K562 (cell line): ENCODE data around the gene MRRF. TPM values are rescaled to one million over a fixed set of nuclear protein-coding genes. Genes with fewer than 3 reads are reported as not detected.

Experiments
- ATF7 ChIP-seq: fragments of 450-650 bp; IDR thresholded peaks from 2 replicates; pipeline ENCODE4 v1.7.1; 2014; ENCODE audit warnings: mild to moderate bottlenecking, moderate library complexity
- CHD1 ChIP-seq: fragments of 200-600 bp; sonication (generic); IDR thresholded peaks from one replicate; pipeline ENCODE4 v1.6.1; 2012; ENCODE audit warnings: mild to moderate bottlenecking, moderate library complexity, low read length, inconsistent platforms
- CSDE1 ChIP-seq, 2 experiments: fragments of 450-650 bp; IDR thresholded peaks; 2 replicates each; pipeline ENCODE4 v1.6.1; 2016; ENCODE audit warnings: mild to moderate bottlenecking in 1 of 2
- HDAC8 ChIP-seq: fragments of 450-650 bp; IDR thresholded peaks from 2 replicates; pipeline ENCODE4 v1.6.1; 2016; ENCODE audit warnings: mild to moderate bottlenecking, missing genetic modification characterization, moderate library complexity, missing compliant biosample characterization
- MYNN ChIP-seq, 2 experiments: sonication (generic); formaldehyde crosslinking in 1 of 2; IDR thresholded peaks; 2 replicates each; pipeline versions ENCODE4 v1.5.0 to v1.6.1; 2016 to 2020; ENCODE audit warnings: antibody characterized with exemption in 1 of 2, missing genetic modification reagents in 1 of 2
- NFRKB ChIP-seq: fragments of 450-650 bp; IDR thresholded peaks from 2 replicates; pipeline ENCODE4 v1.6.1; 2016; ENCODE audit warnings: low read depth
- POLR2G ChIP-seq: fragments of 200-400 bp; formaldehyde crosslinking; IDR thresholded peaks from 2 replicates; pipeline ENCODE4 v1.6.1; 2017; ENCODE audit warnings: low read depth, mild to moderate bottlenecking, antibody characterized with exemption, low read length, moderate library complexity
- RERE ChIP-seq: sonication (generic); formaldehyde crosslinking; IDR thresholded peaks from 2 replicates; pipeline ENCODE4 v1.8.0; 2023; ENCODE audit warnings: missing genetic modification reagents, mild to moderate bottlenecking, borderline replicate concordance
- RFX1 ChIP-seq: fragments of 450-650 bp; IDR thresholded peaks from 2 replicates; pipeline ENCODE4 v1.6.1; 2016; ENCODE audit warnings: mild to moderate bottlenecking, moderate library complexity
- SNIP1 ChIP-seq: fragments of 450-650 bp; IDR thresholded peaks from 2 replicates; pipeline ENCODE4 v1.7.1; 2017; ENCODE audit warnings: low read depth, mild to moderate bottlenecking
- ZBED1 ChIP-seq: IDR thresholded peaks from 2 replicates; pipeline ENCODE4 v1.6.1; 2014
- ZBTB34 ChIP-seq: fragments of 250-450 bp; sonication (Bioruptor Pico); IDR thresholded peaks from 2 replicates; pipeline ENCODE4 v1.8.0; 2021; ENCODE audit warnings: mild to moderate bottlenecking, moderate library complexity
- ZBTB7A ChIP-seq: IDR thresholded peaks from 2 replicates; pipeline ENCODE4 v1.6.1; 2011; ENCODE audit warnings: low read depth, mild to moderate bottlenecking, low read length, moderate library complexity, borderline replicate concordance; ENCODE audit not compliant: control insufficient read depth
- ZNF511 ChIP-seq: sonication (generic); formaldehyde crosslinking; IDR thresholded peaks from 2 replicates; pipeline ENCODE4 v1.8.0; 2022; ENCODE audit warnings: mild to moderate bottlenecking, missing genetic modification reagents
- ZNF75A ChIP-seq: fragments of 450-650 bp; formaldehyde crosslinking; IDR thresholded peaks from 2 replicates; pipeline ENCODE4 v1.4.0; 2020; ENCODE audit warnings: mild to moderate bottlenecking
- ZNF830 ChIP-seq: fragments of 250-450 bp; sonication (Bioruptor Pico); IDR thresholded peaks from 2 replicates; pipeline ENCODE4 v1.5.0; 2021; ENCODE audit warnings: mild to moderate bottlenecking
- polyA plus RNA-seq, 8 experiments: library from polyadenylated mRNA; depleted of rRNA in 4 of 8; stranded (reverse) in 5 of 8; unstranded in 3 of 8; fragments of >200 nt; fragmentation: Nextera tagmentation in 2 of 8; fragmentation: Illumina TruSeq in 1 of 8; extraction: Ambion mirVana in 2 of 8; extraction: Trizol in 1 of 8; gene quantifications; 2 replicates each; pipeline versions ENCODE4 v1.2.1 to v1.2.3, GENCODE V29; 2011 to 2014; ENCODE audit warnings: inconsistent platforms in 1 of 8, missing spikeins in 1 of 8
- total RNA-seq, 7 experiments: library from RNA; depleted of rRNA in 6 of 7; stranded (reverse); fragments of >200 nt in 6 of 7; fragmentation: Illumina TruSeq in 2 of 7; extraction: Trizol in 2 of 7; gene quantifications; 2 replicates each; pipeline versions ENCODE4 v1.2.1 to v1.2.3, GENCODE V29; 2011 to 2021; ENCODE audit warnings: low replicate concordance in 1 of 7
- TF ChIP-seq, protein P1 (sequence below): fragments of 250-450 bp; sonication (Bioruptor Pico); IDR thresholded peaks from 2 replicates; pipeline ENCODE4 v1.9.0; 2021; ENCODE audit warnings: mild to moderate bottlenecking, inconsistent platforms

MRRF gene
- total and polyA plus RNA-seq, 9 of the 15 experiments (the other 6 are each of a cell fraction or from before 2014, with no cell fraction given) = 55.0 to 105 (median 81.2) TPM

DNA sequence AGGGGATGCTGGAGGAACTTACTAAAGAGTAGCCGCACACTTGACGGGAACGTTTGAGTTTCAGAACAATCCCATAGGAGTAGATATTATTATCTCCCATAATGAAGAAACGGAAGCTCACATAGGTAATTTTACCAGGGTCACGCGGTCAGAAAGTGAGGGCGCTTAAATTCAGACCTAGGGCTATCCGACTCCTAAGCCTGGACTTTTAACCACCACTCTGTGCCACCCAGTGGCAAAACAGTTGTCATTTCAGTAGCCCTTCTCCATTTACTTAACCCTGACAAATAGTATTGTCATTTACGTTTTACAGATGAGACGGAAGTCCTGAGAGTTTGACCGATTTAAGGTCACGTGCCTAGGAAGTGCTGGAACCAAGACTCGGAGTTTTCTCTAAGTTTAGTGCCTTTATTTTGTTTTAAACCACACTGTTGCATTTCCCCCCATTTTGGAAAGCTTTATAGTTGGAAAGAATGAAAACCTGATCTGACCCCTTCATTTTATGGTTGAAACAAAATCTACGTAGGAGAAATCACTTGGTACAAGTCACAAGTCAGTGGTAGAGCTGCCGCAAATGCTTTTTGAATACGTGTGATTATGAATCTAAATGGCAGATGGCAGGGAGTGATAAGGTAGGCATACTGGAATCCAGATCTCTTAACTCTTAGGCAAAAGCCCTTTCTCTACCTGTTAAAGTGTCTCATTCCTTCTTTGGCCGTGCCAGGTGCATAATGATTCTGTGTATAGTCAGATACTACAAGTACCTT lies 650 bp downstream of the MRRF start (continued):
- TF ChIP-seq, protein P1, sequence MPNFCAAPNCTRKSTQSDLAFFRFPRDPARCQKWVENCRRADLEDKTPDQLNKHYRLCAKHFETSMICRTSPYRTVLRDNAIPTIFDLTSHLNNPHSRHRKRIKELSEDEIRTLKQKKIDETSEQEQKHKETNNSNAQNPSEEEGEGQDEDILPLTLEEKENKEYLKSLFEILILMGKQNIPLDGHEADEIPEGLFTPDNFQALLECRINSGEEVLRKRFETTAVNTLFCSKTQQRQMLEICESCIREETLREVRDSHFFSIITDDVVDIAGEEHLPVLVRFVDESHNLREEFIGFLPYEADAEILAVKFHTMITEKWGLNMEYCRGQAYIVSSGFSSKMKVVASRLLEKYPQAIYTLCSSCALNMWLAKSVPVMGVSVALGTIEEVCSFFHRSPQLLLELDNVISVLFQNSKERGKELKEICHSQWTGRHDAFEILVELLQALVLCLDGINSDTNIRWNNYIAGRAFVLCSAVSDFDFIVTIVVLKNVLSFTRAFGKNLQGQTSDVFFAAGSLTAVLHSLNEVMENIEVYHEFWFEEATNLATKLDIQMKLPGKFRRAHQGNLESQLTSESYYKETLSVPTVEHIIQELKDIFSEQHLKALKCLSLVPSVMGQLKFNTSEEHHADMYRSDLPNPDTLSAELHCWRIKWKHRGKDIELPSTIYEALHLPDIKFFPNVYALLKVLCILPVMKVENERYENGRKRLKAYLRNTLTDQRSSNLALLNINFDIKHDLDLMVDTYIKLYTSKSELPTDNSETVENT (CRISPR knock-in tag) = no peak
- no peak for TF ChIP-seq ZNF511 (CRISPR knock-in tag)
- TF ChIP-seq ZBTB7A = no peak
- no peak for TF ChIP-seq ZBED1
- TF ChIP-seq ZNF830 = no peak
- 0 out of 2 replicates have a peak, but pooled peaks have one; percentile 35 for TF ChIP-seq NFRKB
- no peak for TF ChIP-seq ZBTB34 (CRISPR knock-in tag)
- TF ChIP-seq RERE (CRISPR knock-in tag) = no peak
- no peak for TF ChIP-seq POLR2G
- TF ChIP-seq SNIP1 = no peak
- no peak for TF ChIP-seq MYNN (IDR thresholded peaks at IDR 0.05)
- no peak for TF ChIP-seq MYNN (CRISPR knock-in tag; IDR thresholded peaks at IDR 0.05)
- no peak for TF ChIP-seq RFX1
- TF ChIP-seq HDAC8 (tag) = no peak
- TF ChIP-seq ATF7 = no peak
- no peak for TF ChIP-seq CHD1
- TF ChIP-seq CSDE1 (IDR thresholded peaks at IDR 0.05) = no peak
- no peak for TF ChIP-seq ZNF75A (CRISPR knock-in tag)
